H9 (cell line): ENCODE data around the gene SOS1. TPM values are rescaled to one million over a fixed set of nuclear protein-coding genes. Genes with fewer than 3 reads are reported as not detected.

ENCODE experiments used
- DNase-seq: peaks from one replicate; pipeline ENCODE4 v3.0.0-alpha.2; 2017
- H2AFZ ChIP-seq: one replicate; pipeline ENCODE4 v1.6.1; 2013; ENCODE audit warnings: mild to moderate bottlenecking, low read length, control low read depth, moderate library complexity
- H2AK5ac ChIP-seq: 2 replicates; pipeline ENCODE4 v1.6.1; 2013; ENCODE audit warnings: low read length, control low read depth, mixed read lengths; ENCODE audit not compliant: insufficient read length
- H2BK120ac ChIP-seq: one replicate; pipeline ENCODE4 v1.6.1; 2013; ENCODE audit warnings: low read depth, mild to moderate bottlenecking, low read length, control low read depth, inconsistent platforms; ENCODE audit not compliant: poor library complexity, severe bottlenecking
- H2BK12ac ChIP-seq: 2 replicates; pipeline ENCODE4 v1.6.1; 2013; ENCODE audit warnings: low read length, control low read depth, mixed read lengths, low read depth; ENCODE audit not compliant: insufficient read length
- H2BK15ac ChIP-seq: 2 replicates; pipeline ENCODE4 v1.6.1; 2013; ENCODE audit warnings: low read depth, low read length, control low read depth
- H2BK20ac ChIP-seq: one replicate; pipeline ENCODE4 v1.6.1; 2013; ENCODE audit warnings: low read depth, mild to moderate bottlenecking, low read length, control low read depth, inconsistent platforms; ENCODE audit not compliant: poor library complexity, severe bottlenecking
- H2BK5ac ChIP-seq: 2 replicates; pipeline ENCODE4 v1.6.1; 2013; ENCODE audit warnings: low read length, control low read depth, mixed read lengths; ENCODE audit not compliant: insufficient read length
- H3K14ac ChIP-seq: 2 replicates; pipeline ENCODE4 v1.6.1; 2013; ENCODE audit warnings: low read length, control low read depth; ENCODE audit not compliant: insufficient read depth
- H3K18ac ChIP-seq: 2 replicates; pipeline ENCODE4 v1.6.1; 2013; ENCODE audit warnings: low read depth, mild to moderate bottlenecking, mixed read lengths, low read length, control low read depth; ENCODE audit not compliant: insufficient read length
- H3K23ac ChIP-seq: 2 replicates; pipeline ENCODE4 v1.6.1; 2013; ENCODE audit warnings: low read length, control low read depth, mixed read lengths, low read depth; ENCODE audit not compliant: insufficient read length
- H3K23me2 ChIP-seq: 2 replicates; pipeline ENCODE4 v1.6.1; 2013; ENCODE audit warnings: low read depth, mild to moderate bottlenecking, mixed read lengths, low read length, control low read depth; ENCODE audit not compliant: insufficient read length, poor library complexity, severe bottlenecking
- H3K27ac ChIP-seq: 2 replicates; pipeline ENCODE4 v1.5.1; 2013; ENCODE audit warnings: low read length, control low read depth, mixed read lengths, low read depth; ENCODE audit not compliant: insufficient read length
- H3K27me3 ChIP-seq: 2 replicates; pipeline ENCODE4 v1.6.1; 2013; ENCODE audit warnings: low read length, control low read depth, inconsistent platforms; ENCODE audit not compliant: insufficient read depth
- H3K4ac ChIP-seq: 2 replicates; pipeline ENCODE4 v1.6.1; 2013; ENCODE audit warnings: low read depth, mild to moderate bottlenecking, control low read depth, inconsistent platforms, low read length, moderate library complexity
- H3K4me1 ChIP-seq: 2 replicates; pipeline ENCODE4 v1.6.1; 2013; ENCODE audit warnings: low read length, control low read depth, inconsistent platforms; ENCODE audit not compliant: insufficient read depth
- H3K4me2 ChIP-seq: 2 replicates; pipeline ENCODE4 v1.6.1; 2013; ENCODE audit warnings: low read length, control low read depth, mixed read lengths; ENCODE audit not compliant: insufficient read length, insufficient read depth
- H3K56ac ChIP-seq: 2 replicates; pipeline ENCODE4 v1.6.1; 2013; ENCODE audit warnings: low read depth, mild to moderate bottlenecking, mixed read lengths, low read length, control low read depth; ENCODE audit not compliant: insufficient read length
- H3K79me1 ChIP-seq: 2 replicates; pipeline ENCODE4 v1.6.1; 2013; ENCODE audit warnings: low read depth, mild to moderate bottlenecking, moderate library complexity, low read length, control low read depth, inconsistent platforms; ENCODE audit not compliant: insufficient read depth, poor library complexity, severe bottlenecking
- H3K79me2 ChIP-seq: 2 replicates; pipeline ENCODE4 v1.6.1; 2013; ENCODE audit warnings: low read length, control low read depth, inconsistent platforms; ENCODE audit not compliant: insufficient read depth
- H3K9ac ChIP-seq: 2 replicates; pipeline ENCODE4 v1.6.1; 2013; ENCODE audit warnings: low read length, control low read depth, mixed read lengths; ENCODE audit not compliant: insufficient read length; ENCODE audit errors: extremely low read depth
- H3K9me3 ChIP-seq: one replicate; pipeline ENCODE4 v1.6.1; 2013; ENCODE audit warnings: low read depth, low read length, inconsistent platforms; ENCODE audit not compliant: control insufficient read depth
- H3T11ph ChIP-seq: one replicate; pipeline ENCODE4 v1.6.1; 2013; ENCODE audit warnings: mild to moderate bottlenecking, low read length, control low read depth, inconsistent platforms
- H4K20me1 ChIP-seq: one replicate; pipeline ENCODE4 v1.6.1; 2013; ENCODE audit not compliant: control insufficient read depth, insufficient read length, insufficient read depth
- H4K5ac ChIP-seq: 2 replicates; pipeline ENCODE4 v1.6.1; 2013; ENCODE audit warnings: low read depth, mild to moderate bottlenecking, mixed read lengths, low read length, control low read depth; ENCODE audit not compliant: insufficient read length
- H4K8ac ChIP-seq: replicated peaks from 2 replicates; pipeline ENCODE4 v1.6.1; 2013; ENCODE audit warnings: low read length, control low read depth, mixed read lengths, low read depth; ENCODE audit not compliant: insufficient read length
- H4K91ac ChIP-seq: 2 replicates; pipeline ENCODE4 v1.6.1; 2013; ENCODE audit warnings: low read depth, mild to moderate bottlenecking, moderate library complexity, mixed read lengths, low read length, control low read depth; ENCODE audit not compliant: insufficient read length
- H3K27ac Mint-ChIP-seq, 3 experiments: 2 replicates in 2 of 3; 3 replicates in 1 of 3; pipeline ENCODE4 v1.8.0; 2020 to 2021; ENCODE audit warnings: mixed read lengths in 3 of 3, mild to moderate bottlenecking in 1 of 3, moderate library complexity in 1 of 3
- H3K27me3 Mint-ChIP-seq: 2 replicates; pipeline ENCODE4 v1.8.0; 2021; ENCODE audit warnings: low read depth, mild to moderate bottlenecking, moderate library complexity, mixed read lengths
- H3K36me3 Mint-ChIP-seq, 3 experiments: 2 replicates in 2 of 3; 3 replicates in 1 of 3; pipeline ENCODE4 v1.8.0; 2020 to 2021; ENCODE audit warnings: low read depth in 3 of 3, mixed read lengths in 3 of 3; ENCODE audit not compliant: insufficient read depth in 1 of 3
- H3K4me1 Mint-ChIP-seq, 2 experiments: 2 replicates each; pipeline ENCODE4 v1.8.0; 2020; ENCODE audit warnings: mixed read lengths in 2 of 2
- H3K4me3 Mint-ChIP-seq, 2 experiments: 2 replicates in 1 of 2; 3 replicates in 1 of 2; pipeline ENCODE4 v1.8.0; 2020 to 2021; ENCODE audit warnings: mild to moderate bottlenecking in 2 of 2, mixed read lengths in 2 of 2, moderate library complexity in 1 of 2
- H3K9me3 Mint-ChIP-seq, 2 experiments: 2 replicates in 1 of 2; 3 replicates in 1 of 2; pipeline ENCODE4 v1.8.0; 2020; ENCODE audit warnings: mild to moderate bottlenecking in 2 of 2, mixed read lengths in 2 of 2, moderate library complexity in 1 of 2
- WGBS: extraction: QIAGEN DNeasy Blood & Tissue Kit; methylation state at CpG from one replicate; pipeline ENCODE4 v1.1.7; 2013; ENCODE audit warnings: missing lambda C conversion rate, low lambda C conversion rate, mixed read lengths; ENCODE audit not compliant: insufficient read length; ENCODE audit errors: extremely low coverage; 5-methylcytosine and 5-hydroxymethylcytosine counted together
- total RNA-seq: library from RNA; stranded (reverse); gene quantifications from 2 replicates; pipeline ENCODE4 v1.2.1, GENCODE V29; 2021
- TF ChIP-seq, protein P1 (sequence below): fragments of 200-600 bp; sonication (generic); conservative IDR thresholded peaks from 3 replicates; pipeline ENCODE4 v1.8.0; 2021; ENCODE audit warnings: antibody characterized with exemption, mild to moderate bottlenecking

The SOS1 gene
- total RNA-seq, 1 experiment from 2014 or later, result 35.8 TPM

DNA sequence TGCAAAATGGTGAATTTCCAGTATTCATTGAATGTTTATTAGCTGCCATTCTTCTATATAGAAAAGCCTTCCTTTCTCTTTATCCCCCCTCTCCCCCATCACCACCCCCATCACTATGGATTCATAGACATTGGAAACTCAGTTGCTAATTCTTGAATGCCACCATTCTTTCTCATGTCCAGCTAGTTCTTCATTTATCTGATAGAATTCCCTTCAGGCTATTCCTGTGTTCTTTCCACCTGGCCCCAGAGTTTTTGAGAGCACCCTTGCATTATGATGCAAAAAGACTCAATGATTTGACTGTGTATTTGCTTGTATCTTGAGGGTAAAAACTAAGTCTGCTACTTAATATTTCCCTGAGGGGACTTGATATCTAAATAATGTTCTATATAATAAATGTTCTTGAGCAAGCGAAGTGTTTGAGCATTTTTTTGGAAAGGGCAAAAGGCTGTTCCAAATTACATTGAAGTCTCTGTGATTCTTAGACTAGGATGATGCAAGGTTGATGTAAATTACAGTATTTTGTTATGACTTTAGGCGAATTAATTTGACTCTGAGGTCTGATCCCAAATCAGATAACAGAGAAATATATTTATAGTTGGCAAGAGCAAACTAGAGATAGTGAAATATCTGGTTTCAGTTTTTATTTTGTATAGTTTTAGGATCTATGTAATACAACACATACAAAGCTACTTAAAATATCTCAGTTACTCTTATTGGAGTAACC is 18.8 kb upstream of the SOS1 start:
- Histone ChIP-seq H2BK5ac (no peak overlapping the region), H3K23me2 (no peaks in the 10 kb centered on the region), H3K9ac (no peak overlapping the region), H2BK120ac (no peak overlapping the region), H2AFZ (no peak overlapping the region), H3K23ac (no peak overlapping the region), H2BK20ac (no peak overlapping the region), H3K4me1 (no peaks in the 10 kb centered on the region), H3K9me3 (no peaks in the 10 kb centered on the region), H3K4me2 (no peak overlapping the region), H2BK12ac (no peak overlapping the region), H2BK15ac (no peak overlapping the region), H3K27ac (no peak overlapping the region), H3K79me1 (no peaks in the 10 kb centered on the region), H3K27me3 (no peaks in the 10 kb centered on the region), H3K4ac (no peak overlapping the region), H4K8ac (no peak overlapping the region), H4K20me1 (no peaks in the 10 kb centered on the region), H3K14ac (no peak overlapping the region), H3K56ac (no peak overlapping the region), H3K79me2 (no peaks in the 10 kb centered on the region), H3T11ph (no peak overlapping the region), H4K5ac (no peak overlapping the region), H3K18ac (no peak overlapping the region), H2AK5ac (no peak overlapping the region), H4K91ac (no peak overlapping the region)
- peak overlapping the region in 1 of 3 experiments; percentile 13; a peak in 1 of 7 replicates for H3K27ac Mint-ChIP-seq
- WGBS, result no CpG with 5 or more reads among the region's 2 CpGs
- no peak for DNase-seq
- TF ChIP-seq, protein P1, sequence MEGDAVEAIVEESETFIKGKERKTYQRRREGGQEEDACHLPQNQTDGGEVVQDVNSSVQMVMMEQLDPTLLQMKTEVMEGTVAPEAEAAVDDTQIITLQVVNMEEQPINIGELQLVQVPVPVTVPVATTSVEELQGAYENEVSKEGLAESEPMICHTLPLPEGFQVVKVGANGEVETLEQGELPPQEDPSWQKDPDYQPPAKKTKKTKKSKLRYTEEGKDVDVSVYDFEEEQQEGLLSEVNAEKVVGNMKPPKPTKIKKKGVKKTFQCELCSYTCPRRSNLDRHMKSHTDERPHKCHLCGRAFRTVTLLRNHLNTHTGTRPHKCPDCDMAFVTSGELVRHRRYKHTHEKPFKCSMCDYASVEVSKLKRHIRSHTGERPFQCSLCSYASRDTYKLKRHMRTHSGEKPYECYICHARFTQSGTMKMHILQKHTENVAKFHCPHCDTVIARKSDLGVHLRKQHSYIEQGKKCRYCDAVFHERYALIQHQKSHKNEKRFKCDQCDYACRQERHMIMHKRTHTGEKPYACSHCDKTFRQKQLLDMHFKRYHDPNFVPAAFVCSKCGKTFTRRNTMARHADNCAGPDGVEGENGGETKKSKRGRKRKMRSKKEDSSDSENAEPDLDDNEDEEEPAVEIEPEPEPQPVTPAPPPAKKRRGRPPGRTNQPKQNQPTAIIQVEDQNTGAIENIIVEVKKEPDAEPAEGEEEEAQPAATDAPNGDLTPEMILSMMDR, result no peak
- peaks cover 20 to 23% of the 10 kb centered on the region in 2 experiments for H3K4me1 Mint-ChIP-seq
- H3K4me3 Mint-ChIP-seq, result no peak overlapping the region
- no peaks in the 10 kb centered on the region for H3K36me3 Mint-ChIP-seq
- H3K9me3 Mint-ChIP-seq, result no peaks in the 10 kb centered on the region
- H3K27me3 Mint-ChIP-seq, result no peaks in the 10 kb centered on the region; the same call in 1 of the 2 replicates
